Stimulated activated CD8-positive, alpha-beta memory T cell treated with anti-CD3 and anti-CD28 coated beads, Interleukin-12 subunit alpha, Interleukin-12 subunit beta, amount 100 ng/mL, for 24 hours (primary cell): ENCODE results near the gene DNM3.

Source experiments
- DNase-seq: peaks from one replicate; pipeline ENCODE4 v3.0.0-alpha.2; 2020; ENCODE audit errors: extremely low read depth

Gene DNM3

DNA sequence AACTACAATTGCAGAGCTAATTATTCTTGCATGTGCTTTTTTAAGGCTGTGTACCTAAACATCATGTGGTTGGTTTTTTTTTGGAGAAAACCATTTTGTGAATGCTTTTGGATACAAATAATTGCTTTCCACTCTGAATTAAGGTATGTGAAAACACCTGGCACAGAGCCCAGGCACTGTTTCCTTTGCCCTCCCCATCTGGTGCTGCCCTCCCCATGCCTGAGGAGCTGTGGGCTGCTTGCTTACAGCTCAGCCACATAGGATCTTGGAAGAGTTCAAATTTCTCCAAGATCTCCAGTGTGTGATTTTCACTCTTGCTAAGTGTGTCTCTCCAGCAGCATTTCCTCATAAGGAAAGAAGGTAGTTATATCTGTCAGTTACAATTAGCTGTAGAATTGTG, 27.8 kb downstream of the DNM3 start:
- no peak for DNase-seq

DNA sequence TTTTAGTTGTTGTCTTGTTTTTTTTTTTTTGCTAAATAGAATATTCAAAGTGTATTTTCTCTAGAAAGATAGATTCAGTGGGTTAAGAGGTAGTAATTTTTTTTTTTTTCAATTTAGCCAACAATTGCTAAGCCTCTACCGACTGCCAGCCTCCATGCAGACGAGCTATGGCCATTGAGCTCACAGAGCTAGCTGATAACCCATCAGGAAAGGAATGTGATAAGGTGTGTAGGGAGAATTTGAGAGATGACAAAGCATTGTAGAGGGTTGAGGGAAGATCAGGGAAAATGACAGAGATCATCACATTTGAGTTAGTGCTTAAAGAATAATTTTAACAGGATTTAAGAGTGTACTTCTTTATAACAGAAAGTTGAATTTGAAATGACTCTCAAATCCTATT, 30.6 kb downstream of the DNM3 start:
- no peak for DNase-seq

DNA sequence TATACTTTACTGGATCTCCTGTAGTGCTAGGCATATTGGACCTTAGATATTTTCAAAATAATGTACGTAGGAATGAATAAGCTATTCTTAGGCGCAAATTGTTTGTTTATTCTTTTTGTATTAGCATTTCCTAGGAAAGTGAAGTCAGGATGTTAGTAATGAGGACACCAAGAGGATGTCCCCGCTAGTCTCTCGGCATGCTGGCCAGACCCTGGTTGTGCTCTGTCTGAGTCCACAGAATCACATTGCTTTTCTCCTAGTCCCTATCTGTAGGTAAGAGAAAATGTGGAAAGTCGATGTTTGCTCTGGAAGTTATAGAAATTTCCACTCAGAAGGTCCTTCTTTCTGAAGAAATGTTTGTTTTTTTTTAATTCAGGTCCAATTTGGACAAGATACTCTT, 31.1 kb downstream of the DNM3 start:
- DNase-seq = no peak

DNA sequence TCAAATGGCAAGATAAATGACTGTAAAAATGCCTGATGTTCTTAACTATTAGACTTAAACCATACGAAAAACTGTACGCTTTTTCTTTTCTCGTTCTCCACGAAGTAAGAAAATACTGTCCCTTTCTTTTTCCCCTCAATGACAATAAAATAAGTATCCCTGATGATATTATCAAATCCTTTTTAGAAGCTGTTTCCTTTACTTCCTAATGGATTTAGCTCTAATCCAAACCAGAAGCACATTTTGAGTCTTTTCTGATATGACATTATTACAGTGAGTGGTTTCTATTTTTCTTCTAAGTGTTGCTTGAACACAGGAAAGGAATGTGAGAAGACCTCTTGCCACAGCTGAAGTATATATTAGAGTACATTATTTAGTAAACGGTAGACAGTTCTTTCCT, 32.4 kb downstream of the DNM3 start:
- DNase-seq = no peak

DNA sequence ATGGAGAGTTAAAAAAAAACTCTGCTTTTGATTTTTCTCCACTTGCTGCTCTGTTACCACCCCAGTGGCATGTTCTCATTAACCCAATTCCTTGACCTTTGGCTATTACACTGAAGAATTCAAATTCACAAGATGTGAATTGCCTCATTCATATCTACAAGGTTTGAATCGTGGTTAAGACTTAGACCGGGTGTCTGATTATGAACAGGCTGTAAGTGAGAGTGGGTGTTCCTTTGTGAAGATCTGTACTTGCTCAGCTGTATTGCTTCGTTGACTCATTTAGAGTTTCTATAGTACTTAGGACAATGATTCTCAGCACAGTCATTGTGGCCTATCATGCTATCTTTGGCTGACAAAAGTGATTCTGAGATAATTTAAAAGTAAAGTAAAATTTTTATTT, 36.4 kb downstream of the DNM3 start:
- no peak for DNase-seq

DNA sequence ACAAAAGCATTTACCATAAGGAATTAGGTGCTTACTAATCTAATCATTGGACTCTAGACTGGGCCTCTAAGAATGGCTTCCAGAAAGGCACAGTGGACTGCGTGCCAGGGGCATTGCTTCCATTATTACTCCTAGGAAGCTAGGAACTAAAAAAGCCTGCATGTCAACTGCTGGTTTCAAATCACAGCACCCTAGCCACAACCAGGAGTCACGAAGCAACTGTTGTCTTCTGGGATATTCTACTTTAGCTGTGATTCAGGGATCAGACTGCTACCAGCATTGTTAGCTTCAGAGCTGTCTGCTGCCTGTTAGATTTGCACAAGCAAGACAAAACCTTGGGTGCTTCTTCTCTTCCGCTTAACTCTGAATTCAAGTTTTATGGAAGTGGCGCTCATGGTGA, 38.3 kb downstream of the DNM3 start:
- DNase-seq = no peak

DNA sequence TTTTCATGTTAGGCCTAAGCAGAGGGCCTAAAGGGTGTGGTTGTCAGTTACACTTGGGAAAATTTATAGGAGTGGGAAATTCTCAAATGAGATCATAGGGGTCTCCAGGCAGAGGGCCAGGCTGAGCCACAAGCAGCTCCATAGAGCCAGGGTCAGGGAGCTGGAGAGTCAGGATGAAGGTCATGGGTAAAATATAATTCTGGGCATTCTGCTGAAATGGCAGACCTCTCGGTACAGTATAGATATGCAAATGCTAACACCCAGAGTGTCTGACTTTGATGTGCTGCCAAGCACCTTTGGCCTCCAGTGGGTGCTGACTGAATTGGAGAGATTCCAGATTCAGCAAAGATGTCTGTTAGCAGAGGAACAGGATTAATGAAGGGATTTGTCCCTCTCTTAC, 40.1 kb downstream of the DNM3 start:
- no peak for DNase-seq

DNA sequence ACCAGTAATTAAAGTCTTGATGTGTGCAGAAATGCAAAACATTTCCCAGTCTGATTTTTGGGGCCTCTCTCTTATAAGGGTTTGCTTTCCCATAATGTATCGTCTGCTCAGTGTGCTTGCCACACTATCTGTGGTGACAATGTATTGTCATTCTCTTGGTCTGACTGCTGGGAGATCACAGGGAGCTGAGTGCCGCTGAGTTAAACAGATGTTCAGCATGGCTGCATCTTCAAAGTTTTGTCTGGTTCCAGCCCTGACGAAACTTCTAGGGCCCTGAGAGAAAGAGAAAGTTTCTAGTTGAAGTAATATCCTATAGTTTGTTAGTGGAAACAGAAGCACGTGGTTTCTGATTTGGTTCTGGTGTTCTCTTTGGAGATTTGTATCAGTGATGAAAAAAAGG, 42.6 kb downstream of the DNM3 start:
- no peak for DNase-seq

DNA sequence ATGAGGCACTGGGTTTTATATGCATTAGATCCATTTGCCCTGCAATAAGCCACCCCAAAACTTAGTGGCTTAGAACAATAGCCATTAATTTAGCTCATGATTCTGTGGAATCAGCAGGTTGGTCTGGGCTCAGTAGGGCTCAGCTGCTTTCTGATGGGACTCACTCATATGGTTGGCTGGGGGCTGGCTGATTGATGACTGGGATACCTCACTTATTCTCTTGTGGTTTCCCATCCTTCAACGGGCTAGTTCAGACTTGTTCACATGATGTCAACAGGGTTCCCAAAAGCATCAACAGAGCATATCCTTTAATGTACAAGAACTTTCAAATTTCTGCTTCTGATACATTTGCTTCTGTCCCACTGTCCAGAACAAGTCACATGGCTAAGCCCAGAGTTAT, 43.2 kb downstream of the DNM3 start:
- DNase-seq = no peak

DNA sequence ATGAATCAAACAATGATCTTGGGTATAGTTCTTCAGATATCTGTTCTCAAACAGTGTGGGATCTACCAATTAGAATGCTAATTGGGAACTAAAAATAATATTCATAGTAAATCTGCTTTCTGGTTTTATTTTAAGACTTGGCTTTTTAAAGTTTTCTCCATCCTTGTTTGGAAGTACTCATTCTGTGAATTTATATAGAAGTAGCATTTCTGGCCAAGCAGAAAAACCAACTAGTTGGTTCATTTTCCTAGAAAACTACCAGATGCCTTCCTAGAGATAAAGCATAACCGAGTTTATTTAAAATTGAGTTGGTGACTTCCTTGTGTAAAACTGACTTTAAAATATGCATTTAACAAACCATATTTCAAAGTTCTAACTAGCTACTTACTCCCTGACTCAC, 48.8 kb downstream of the DNM3 start:
- no peak for DNase-seq

DNA sequence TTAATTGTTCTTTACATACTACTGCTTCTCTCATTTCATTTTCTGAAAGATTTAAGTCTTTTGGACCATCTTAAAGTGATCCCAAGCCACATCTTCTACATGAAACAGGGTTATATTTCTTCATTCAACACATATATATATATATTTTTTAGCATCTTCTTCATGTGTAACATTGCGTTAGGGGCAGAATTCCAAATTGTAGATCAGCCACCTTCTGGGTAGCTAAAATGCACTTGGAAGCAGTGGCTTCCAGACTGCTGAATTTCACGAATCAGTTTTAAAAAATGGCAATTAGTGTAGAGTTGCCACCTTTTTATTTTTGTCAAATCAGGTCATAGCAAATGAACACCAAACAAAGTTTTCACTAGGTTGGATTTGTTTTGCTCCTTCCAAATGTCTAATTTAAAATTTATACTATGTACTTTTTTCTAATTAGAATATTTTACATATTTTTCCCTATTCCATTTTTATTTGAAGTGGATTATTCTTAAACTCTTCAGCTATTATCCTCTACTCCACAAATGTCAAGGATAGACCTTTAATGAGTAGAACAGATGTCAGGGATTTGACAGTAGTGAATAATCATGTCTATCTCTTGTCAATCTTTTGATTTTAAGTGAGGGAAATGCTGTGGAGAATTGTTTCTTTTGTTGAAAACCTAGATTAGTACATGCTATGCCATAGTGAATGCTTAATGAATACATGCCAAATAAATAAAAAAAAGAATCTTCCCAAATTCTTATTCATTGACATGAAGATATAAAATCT, 55.8 kb downstream of the DNM3 start:
- DNase-seq = no peak

DNA sequence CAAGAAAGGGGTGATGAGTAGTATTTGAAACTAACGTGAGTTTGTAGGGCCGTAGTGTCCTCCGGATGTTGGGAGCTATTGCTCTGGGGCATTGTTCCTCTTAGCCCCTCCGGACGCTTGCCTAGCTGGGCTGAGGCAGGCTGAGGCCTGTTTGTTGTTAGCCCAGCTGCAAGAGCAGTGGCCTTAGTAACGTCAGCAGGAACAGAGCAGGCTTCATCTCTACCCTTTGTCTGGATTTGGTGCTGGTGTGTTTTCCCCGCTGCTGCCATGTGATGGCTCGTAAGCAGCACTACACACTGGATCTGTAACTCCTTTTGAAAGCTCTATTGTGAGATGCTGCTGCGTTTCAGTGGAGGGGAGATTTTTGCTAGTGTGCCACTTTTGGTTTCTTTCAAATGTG, 57.6 kb downstream of the DNM3 start:
- DNase-seq = no peak

DNA sequence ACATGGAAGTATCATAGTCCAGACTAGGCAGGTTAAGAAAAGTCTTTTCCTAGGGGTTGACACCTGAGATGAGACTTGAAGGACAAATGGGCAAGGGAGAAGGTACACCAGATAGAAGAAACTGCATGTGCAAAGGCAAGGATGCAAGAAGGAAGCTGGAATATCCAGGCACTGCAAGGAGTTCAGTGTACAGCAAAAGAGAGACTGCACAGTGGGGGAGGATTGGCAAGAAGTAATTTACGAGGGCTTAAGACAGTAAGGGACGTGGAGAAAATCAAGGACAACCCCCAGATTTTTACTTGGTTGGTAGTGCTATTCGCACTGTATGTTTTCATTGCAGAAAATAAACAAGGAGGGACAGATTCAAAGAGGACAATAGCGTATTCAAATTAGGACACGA, 58.5 kb downstream of the DNM3 start:
- no peak for DNase-seq

DNA sequence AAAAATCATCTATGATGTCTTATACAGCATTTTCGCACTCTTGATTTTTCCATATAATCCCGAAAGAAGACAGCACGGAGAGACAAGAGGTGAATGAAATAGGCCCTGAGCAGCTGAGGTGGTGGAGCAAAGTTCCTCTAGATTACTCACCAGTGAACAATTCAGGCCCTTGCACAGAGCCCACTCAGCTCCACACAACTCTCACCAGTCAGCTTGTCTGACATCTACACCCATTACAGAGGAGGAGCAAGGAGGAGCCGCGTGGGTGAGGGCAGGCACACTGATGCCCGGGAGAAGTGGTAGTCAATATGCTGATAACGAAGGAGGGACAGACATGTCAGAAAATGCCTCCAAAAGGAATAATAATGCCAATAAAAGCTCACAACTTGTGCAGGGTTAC, 59.9 kb downstream of the DNM3 start:
- no peak for DNase-seq

DNA sequence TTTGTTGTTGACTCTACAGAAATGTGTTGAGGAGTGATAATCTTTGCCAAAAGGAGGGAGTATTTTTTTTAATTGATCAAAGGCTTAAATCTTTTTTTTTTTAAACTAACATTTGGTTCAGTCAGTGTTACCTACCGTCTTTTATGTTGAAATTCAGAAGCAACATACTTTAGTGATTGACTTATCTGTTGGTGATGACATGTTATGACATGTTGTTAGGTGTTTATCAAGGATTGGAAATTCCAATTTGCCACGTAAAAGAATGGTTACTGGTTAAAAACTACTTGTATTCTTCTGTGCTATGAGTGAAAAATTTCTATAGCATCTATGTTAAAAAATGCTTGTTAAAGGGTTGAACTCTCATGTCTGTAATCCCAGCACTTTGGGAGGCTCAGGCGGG, 61.2 kb downstream of the DNM3 start:
- no peak for DNase-seq

DNA sequence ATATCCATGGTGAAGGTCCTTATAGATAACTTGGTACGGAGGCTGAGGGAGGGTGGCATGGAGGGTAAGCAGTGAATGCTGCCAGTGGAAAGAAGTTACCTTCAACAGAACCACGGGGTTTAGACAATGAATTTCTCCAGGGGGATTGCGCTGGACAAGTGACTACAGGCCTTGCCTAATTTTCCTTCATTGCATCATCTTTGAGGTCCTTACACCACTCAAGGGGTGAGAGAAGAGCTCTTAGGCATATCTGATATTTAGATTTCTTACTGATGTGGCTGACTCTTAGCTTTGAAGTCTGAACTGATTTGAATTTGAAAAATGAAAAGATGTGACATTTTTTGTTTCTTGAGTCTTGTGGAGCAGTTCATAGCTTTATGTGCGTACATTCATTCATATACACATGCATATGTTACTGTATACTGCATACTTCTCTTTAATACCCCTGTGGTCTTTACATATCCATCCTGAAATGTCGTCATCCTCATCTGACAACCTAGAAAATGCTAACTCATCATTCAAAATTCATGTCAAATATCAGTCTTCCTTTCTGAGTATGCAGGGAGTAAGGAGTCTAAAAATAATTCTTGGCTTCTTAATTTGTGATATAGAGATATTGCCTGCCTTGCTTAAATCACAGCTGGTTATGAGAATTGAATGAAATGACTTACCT, 63.6 kb downstream of the DNM3 start:
- no peak for DNase-seq

DNA sequence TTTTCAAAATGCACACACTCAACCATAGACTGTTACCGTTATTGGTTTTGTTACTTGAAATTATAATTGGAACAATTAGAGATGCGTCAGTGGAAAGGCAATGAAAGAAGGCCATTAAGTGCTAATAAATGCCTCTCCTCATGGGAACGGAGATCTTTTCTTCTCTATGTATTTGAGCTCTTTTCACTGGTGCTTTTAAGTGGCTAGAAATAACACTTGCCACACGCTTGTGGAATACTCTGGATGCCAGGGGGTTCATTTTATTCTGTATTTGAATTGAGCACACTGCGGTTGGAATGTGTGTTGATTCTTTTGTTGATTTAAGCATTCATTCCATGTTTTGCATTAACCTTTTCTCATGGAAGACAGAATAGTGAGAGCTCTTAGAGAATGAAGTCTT, 68.4 kb downstream of the DNM3 start:
- no peak for DNase-seq

DNA sequence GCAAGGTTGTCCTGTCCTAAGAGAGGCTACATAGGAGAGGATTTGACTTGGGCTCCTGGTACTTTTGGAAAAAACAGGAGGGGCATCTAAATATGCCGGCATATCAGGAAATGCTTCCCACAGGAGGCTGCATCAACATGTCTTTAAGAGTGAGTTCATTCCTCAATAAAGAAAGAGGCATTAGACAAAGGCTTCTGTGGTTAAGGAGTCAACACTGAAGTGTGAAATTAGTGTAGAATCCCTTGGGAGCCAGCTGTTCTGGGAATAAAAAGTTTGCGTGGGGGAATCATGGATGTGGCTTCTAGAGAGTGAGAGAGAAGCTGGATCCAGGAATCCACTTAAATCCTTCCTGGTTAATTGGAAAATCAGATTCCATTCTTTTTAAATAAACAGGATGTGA, 69.5 kb downstream of the DNM3 start:
- no peak for DNase-seq

DNA sequence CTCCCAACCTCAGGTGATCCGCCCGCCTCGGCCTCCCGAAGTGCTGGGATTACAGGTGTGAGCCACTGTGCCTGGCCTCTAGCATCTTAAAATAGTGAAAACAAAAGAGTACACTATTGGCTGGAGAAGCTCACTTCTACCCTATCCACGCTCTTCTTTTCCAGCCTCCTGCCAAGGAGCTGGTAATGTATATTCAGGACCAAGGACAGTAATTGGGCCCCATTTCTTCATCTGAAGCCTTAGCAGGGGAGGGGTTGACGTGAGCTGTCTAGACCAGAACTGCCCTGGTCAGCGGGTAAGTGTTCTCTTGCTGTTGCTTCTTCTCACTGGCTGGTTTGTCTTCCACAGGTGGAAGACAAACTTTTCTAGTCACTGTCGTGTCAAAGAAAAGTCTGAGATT, 70.2 kb downstream of the DNM3 start:
- no peak for DNase-seq

DNA sequence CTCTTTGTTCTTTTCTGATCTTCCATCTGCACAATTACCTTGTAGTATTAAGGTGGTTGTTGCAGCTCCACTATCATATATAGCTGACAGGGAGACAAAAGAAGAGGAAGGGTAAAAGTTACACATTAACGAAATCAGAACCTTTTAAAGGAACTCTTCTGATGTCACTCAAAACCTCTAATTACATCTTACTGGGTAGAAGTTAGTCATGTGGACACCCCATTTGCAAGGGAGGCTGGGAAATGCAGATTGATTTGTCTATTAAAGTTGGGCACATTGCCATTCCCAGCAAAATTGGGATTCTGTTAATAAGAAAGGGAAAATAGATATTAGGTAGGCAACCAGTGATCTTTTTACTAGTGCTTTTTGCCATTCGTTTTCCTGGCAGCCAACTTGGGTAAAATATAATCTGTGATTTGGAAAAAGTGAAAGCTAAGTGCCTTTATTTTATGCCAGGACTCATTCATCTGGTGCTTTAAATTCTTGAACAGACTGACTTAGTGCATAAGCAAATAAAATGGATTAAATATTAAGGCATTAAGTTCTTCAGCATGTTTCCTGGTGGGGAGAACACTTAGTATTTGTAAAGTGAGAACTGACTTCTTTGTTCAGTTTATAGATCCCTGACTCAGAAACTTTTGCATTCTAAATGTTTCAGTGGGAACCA, 71.3 kb downstream of the DNM3 start:
- no peak for DNase-seq

DNA sequence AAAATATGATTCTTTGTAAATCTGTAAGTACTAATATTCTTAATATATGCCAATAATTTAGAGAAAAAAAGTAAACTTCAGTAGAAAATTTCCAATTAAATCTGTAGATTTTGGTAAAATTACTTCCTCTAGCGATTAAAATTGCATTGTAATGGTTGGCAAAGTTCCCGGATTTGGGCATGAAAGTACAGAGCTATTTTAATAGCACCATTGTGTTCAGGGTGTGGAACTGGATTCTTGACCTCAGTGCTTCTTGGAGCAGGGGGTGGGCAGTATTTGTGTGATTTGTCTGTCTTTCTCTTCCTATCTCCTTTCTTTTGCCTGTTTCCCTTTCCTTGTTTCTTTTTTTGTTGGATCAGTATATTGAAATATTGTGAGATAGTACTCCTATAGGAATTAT, 72.1 kb downstream of the DNM3 start:
- DNase-seq = no peak

DNA sequence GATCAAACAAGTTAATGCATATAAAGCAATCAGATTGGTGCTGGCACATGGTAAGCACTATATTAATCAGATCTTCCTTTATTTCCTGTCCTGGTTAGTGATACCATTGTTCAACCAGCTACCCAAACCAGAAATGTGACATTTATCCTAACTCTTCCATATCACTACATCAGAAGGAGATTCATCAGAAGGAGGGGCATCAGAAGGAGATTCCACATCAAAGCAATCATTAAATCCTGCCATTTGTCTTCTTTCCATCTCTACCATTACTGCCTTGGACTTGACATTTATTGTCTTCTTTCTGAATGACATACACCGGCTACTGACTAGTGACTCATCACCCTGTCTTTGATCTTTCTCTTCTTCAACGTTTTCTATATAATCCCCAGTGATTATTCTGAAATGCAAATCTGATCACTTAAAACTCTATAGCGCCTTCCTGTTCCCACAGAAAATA, 75.0 kb downstream of the DNM3 start:
- DNase-seq = no peak

DNA sequence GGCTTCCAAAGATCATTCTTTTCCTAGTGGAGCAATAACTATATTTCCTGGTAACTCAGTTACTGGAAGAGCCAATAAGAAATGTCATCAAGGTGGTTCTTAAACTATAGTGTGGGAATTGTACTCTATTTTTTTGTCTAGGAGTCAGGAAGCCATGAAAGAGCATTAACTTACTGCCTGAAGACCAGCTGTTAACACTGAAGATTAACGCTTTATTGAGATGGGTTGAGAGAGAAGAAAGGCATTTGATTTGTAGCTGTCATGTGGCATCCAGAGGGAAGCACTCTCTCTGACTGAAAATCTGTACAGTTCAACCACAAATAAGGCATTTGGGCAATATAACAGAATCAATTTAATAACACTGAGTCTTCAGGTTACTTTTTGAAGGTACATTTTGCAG, 76.0 kb downstream of the DNM3 start:
- no peak for DNase-seq
